ENCODE measurements around the gene KMT2C. TPM values are rescaled to one million over a fixed set of nuclear protein-coding genes. Genes with fewer than 3 reads are reported as not detected.

KMT2C gene
- total RNA-seq, 1 donor from 2014 or later: 139 TPM

- DNase-seq (ENCODE audit: low spot score): no peak
These were observed 330.6 kb downstream of the KMT2C start for GRCh38 chr7:152105205-152105604.

- DNase-seq (ENCODE audit: low spot score): no peak
These were observed 332.1 kb downstream of the KMT2C start for GRCh38 chr7:152103691-152104090.

GRCh38 chr7:152103066-152103465, 332.7 kb downstream of the KMT2C start:
- no peak for DNase-seq (ENCODE audit: low spot score)

GRCh38 chr7:152097330-152097729, 338.5 kb downstream of the KMT2C start:
- DNase-seq (ENCODE audit: low spot score): no peak

GRCh38 chr7:152095771-152096170, 340.0 kb downstream of the KMT2C start:
- DNase-seq (ENCODE audit: low spot score): no peak

GRCh38 chr7:152093717-152094116, 342.1 kb downstream of the KMT2C start:
- DNase-seq (ENCODE audit: low spot score): no peak

- no peak for DNase-seq (ENCODE audit: low spot score)
These were observed 345.1 kb downstream of the KMT2C start for GRCh38 chr7:152090747-152091146.

- DNase-seq (ENCODE audit: low spot score): no peak
These were observed 346.6 kb downstream of the KMT2C start for GRCh38 chr7:152089183-152089582.

- DNase-seq (ENCODE audit: low spot score): no peak
These were observed 349.3 kb downstream of the KMT2C start for GRCh38 chr7:152086513-152086912.

GRCh38 chr7:152085131-152085530, 350.7 kb downstream of the KMT2C start:
- DNase-seq (ENCODE audit: low spot score): no peak

Other genes starting within 250 kb of the KMT2C start
- gene XRCC2, start 240.1 kb upstream of the KMT2C start, total RNA-seq: 0.96 TPM

All from ureter (tissue), 1 donor.